Erythroblast (primary cell): Measurements from ENCODE around the gene SLC30A3.

Source experiments
- GATA1 ChIP-seq: IDR thresholded peaks from 2 replicates; pipeline ENCODE4 v1.6.1; 2011; ENCODE audit warnings: low read depth, mild to moderate bottlenecking, control low read depth, low read length, moderate library complexity
- POLR2A ChIP-seq: IDR thresholded peaks from 2 replicates; pipeline ENCODE4 v1.6.1; 2011; ENCODE audit warnings: mild to moderate bottlenecking, low read length

- no peak for TF ChIP-seq POLR2A
- no peak for TF ChIP-seq GATA1
Measured at GRCh38 chr2:27304488-27305240, 41.8 kb upstream of the SLC30A3 start.
